Astrocyte (in vitro differentiated cells and primary cell): ENCODE measurements around the gene NOX3. TPM values are rescaled to one million over a fixed set of nuclear protein-coding genes. Genes with fewer than 3 reads are reported as not detected.

ENCODE experiments used
- DNase-seq: peaks from one replicate; pipeline ENCODE4 v3.0.0-alpha.2; 2010; ENCODE audit warnings: low read depth
- FAIRE-seq: peaks from 2 replicates; lab custom pipeline; 2011; peaks lifted over from hg19 to GRCh38; lab: Jason Lieb, UNC
- H2AFZ ChIP-seq: 2 replicates; pipeline ENCODE4 v1.6.0; 2012; ENCODE audit warnings: low read depth, low read length, inconsistent platforms
- H3K27ac ChIP-seq: 2 replicates; pipeline ENCODE4 v1.5.1; 2011; ENCODE audit warnings: low read depth, low read length, inconsistent platforms
- H3K27me3 ChIP-seq: 2 replicates; pipeline ENCODE4 v1.6.0; 2011; ENCODE audit warnings: low read length, inconsistent platforms; ENCODE audit not compliant: insufficient read depth
- H3K36me3 ChIP-seq: 2 replicates; pipeline ENCODE4 v1.5.1; 2011; ENCODE audit warnings: low read length, inconsistent platforms; ENCODE audit not compliant: insufficient read depth
- H3K4me1 ChIP-seq: 2 replicates; pipeline ENCODE4 v1.5.1; 2011; ENCODE audit warnings: low read length, inconsistent platforms; ENCODE audit not compliant: insufficient read depth
- H3K4me2 ChIP-seq: 2 replicates; pipeline ENCODE4 v1.6.0; 2012; ENCODE audit warnings: low read length, inconsistent platforms
- H3K4me3 ChIP-seq: 2 replicates; pipeline ENCODE4 v1.5.1; 2011; ENCODE audit warnings: low read depth, mild to moderate bottlenecking, low read length, inconsistent platforms; ENCODE audit not compliant: insufficient read depth
- H3K79me2 ChIP-seq: 2 replicates; pipeline ENCODE4 v1.6.0; 2012; ENCODE audit warnings: mild to moderate bottlenecking, low read length, inconsistent platforms; ENCODE audit not compliant: insufficient read depth
- H3K9ac ChIP-seq: 2 replicates; pipeline ENCODE4 v1.6.0; 2012; ENCODE audit warnings: mild to moderate bottlenecking, low read length, inconsistent platforms
- H3K9me3 ChIP-seq: 2 replicates; pipeline ENCODE4 v1.5.1; 2012; ENCODE audit warnings: low read depth, mild to moderate bottlenecking, low read length, inconsistent platforms; ENCODE audit not compliant: insufficient read depth
- H4K20me1 ChIP-seq: 2 replicates; pipeline ENCODE4 v1.6.0; 2012; ENCODE audit warnings: low read length, inconsistent platforms; ENCODE audit not compliant: insufficient read depth
- H3K27ac Mint-ChIP-seq: one replicate; pipeline ENCODE4 v1.8.0; 2021; ENCODE audit warnings: mild to moderate bottlenecking, mixed read lengths; ENCODE audit not compliant: unreplicated experiment
- H3K27me3 Mint-ChIP-seq: one replicate; pipeline ENCODE4 v1.8.0; 2021; ENCODE audit warnings: low read depth, mixed read lengths; ENCODE audit not compliant: unreplicated experiment
- H3K36me3 Mint-ChIP-seq: one replicate; pipeline ENCODE4 v1.8.0; 2021; ENCODE audit warnings: low read depth, mixed read lengths; ENCODE audit not compliant: unreplicated experiment
- H3K4me1 Mint-ChIP-seq: one replicate; pipeline ENCODE4 v1.8.0; 2021; ENCODE audit warnings: low read depth, mixed read lengths; ENCODE audit not compliant: unreplicated experiment
- H3K4me3 Mint-ChIP-seq: one replicate; pipeline ENCODE4 v1.8.0; 2021; ENCODE audit warnings: mild to moderate bottlenecking, moderate library complexity, mixed read lengths; ENCODE audit not compliant: unreplicated experiment
- H3K9me3 Mint-ChIP-seq: one replicate; pipeline ENCODE4 v1.8.0; 2021; ENCODE audit warnings: mild to moderate bottlenecking, mixed read lengths; ENCODE audit not compliant: unreplicated experiment
- EZH2 ChIP-seq: IDR thresholded peaks from 2 replicates; pipeline ENCODE4 v1.6.1; 2012; ENCODE audit warnings: mild to moderate bottlenecking, low read length, inconsistent platforms; ENCODE audit not compliant: insufficient read depth
- total RNA-seq: library from RNA; stranded (reverse); gene quantifications from 2 replicates; pipeline ENCODE4 v1.2.1, GENCODE V29; 2021
- TF ChIP-seq, protein P1 (sequence below): IDR thresholded peaks from 2 replicates; pipeline ENCODE4 v1.5.1; 2011; ENCODE audit warnings: low read depth, mild to moderate bottlenecking, inconsistent platforms, low read length, moderate library complexity; ENCODE audit not compliant: insufficient read depth

Gene NOX3
- total RNA-seq, 1 donor from 2014 or later, result 0.30 TPM

DNA sequence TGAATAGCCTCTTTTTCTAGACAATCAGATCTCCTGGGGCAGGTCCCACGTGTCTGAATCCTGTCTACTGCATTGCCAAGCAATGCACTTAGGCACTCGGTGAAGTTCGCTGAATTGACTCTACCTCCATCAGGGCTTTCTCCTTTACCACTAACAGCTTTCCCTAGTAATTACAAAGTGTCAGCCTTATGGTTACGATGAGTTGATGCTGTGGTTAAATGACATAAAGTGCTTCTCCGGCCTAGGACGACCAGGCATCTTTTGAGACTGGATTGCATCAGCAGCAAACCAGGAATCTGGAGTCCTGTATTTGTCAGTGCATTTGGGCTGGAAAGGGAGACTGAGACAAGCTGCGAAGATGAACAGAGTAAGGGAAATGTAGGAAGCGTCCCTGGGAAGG is 21.5 kb downstream of the NOX3 start:
- no peak overlapping the region for H3K4me3 ChIP-seq
- Mint-ChIP-seq H3K9me3 (no peaks in the 10 kb centered on the region), H3K27ac (peak overlapping the region; percentile 50), H3K4me3 (no peak overlapping the region), H3K27me3 (no peaks in the 10 kb centered on the region), H3K36me3 (no peaks in the 10 kb centered on the region), H3K4me1 (peaks cover 15% of the 10 kb centered on the region)
- H3K27ac ChIP-seq, result no peak overlapping the region
- TF ChIP-seq, protein P1, sequence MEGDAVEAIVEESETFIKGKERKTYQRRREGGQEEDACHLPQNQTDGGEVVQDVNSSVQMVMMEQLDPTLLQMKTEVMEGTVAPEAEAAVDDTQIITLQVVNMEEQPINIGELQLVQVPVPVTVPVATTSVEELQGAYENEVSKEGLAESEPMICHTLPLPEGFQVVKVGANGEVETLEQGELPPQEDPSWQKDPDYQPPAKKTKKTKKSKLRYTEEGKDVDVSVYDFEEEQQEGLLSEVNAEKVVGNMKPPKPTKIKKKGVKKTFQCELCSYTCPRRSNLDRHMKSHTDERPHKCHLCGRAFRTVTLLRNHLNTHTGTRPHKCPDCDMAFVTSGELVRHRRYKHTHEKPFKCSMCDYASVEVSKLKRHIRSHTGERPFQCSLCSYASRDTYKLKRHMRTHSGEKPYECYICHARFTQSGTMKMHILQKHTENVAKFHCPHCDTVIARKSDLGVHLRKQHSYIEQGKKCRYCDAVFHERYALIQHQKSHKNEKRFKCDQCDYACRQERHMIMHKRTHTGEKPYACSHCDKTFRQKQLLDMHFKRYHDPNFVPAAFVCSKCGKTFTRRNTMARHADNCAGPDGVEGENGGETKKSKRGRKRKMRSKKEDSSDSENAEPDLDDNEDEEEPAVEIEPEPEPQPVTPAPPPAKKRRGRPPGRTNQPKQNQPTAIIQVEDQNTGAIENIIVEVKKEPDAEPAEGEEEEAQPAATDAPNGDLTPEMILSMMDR, result no peak
- no peak for TF ChIP-seq EZH2
- no peaks in the 10 kb centered on the region for H3K79me2 ChIP-seq
- DNase-seq (no peak), FAIRE-seq (no peak)
- H3K9ac ChIP-seq, result no peak overlapping the region
- H3K36me3 ChIP-seq, result no peaks in the 10 kb centered on the region
- peaks cover 4% of the 10 kb centered on the region for H3K4me1 ChIP-seq
- H3K9me3 ChIP-seq, result no peaks in the 10 kb centered on the region
- no peak overlapping the region for H3K4me2 ChIP-seq
- no peak overlapping the region for H2AFZ ChIP-seq
- H3K27me3 ChIP-seq, result no peaks in the 10 kb centered on the region
- H4K20me1 ChIP-seq, result no peaks in the 10 kb centered on the region

DNA sequence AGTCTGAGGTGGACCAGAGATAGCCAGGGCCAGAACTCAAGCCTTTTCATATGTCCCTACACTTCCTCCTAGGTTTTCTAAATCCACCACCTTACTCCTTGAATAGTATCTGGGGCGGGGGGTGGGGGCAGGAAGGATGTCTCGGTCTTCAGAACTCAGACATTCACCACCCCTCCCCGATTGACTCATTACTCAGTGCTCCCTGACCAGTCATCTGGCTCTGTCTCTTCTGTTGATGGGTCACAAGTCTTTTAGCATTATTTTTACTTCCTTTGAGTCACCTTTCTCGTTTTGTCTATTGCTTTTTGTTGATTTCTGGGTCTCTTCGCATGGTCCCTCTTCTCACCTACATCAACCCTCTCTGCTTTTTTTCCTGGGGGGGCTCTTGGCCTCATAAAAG is 23.3 kb downstream of the NOX3 start:
- Histone ChIP-seq H3K4me2 (peak overlapping the region; percentile 40), H3K9ac (no peak overlapping the region), H3K27ac (no peak overlapping the region), H3K4me3 (no peak overlapping the region), H3K36me3 (no peaks in the 10 kb centered on the region), H3K4me1 (peaks cover 4% of the 10 kb centered on the region), H3K27me3 (no peaks in the 10 kb centered on the region), H3K9me3 (no peaks in the 10 kb centered on the region), H4K20me1 (no peaks in the 10 kb centered on the region), H3K79me2 (no peaks in the 10 kb centered on the region), H2AFZ (no peak overlapping the region)
- no peak overlapping the region for H3K27ac Mint-ChIP-seq
- FAIRE-seq, result no peak
- no peaks in the 10 kb centered on the region for H3K27me3 Mint-ChIP-seq
- H3K4me1 Mint-ChIP-seq, result peaks cover 11% of the 10 kb centered on the region
- TF ChIP-seq, protein P1, result no peak
- H3K36me3 Mint-ChIP-seq, result no peaks in the 10 kb centered on the region
- H3K4me3 Mint-ChIP-seq, result no peak overlapping the region
- no peak for DNase-seq
- H3K9me3 Mint-ChIP-seq, result no peaks in the 10 kb centered on the region

DNA sequence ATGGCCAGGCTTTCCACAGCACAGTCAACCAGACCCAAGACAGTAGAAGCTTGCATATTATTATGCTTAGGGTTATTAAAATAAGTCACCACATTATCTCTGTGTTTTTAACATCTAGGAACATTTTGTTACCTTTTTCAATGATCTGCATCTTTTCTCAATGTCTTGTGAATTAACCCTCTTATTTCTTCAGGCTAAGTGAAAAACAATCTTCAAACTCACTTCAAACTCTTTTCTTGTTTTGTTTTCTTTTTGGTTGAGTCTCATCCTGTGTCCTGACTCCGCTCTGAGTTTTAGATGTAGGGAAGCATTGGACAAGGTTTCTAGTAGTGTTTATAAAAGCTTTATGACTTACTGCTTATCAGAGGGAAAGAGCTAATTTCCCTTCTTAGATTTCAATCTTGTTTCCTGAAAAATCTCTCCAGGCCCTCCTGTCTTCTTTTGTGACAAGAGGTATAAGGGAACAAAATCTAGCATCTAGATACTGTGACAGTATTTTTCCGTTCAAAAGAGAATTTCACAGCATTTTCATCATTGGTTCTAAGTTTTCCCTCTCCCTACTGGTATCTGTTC is 26.2 kb downstream of the NOX3 start:
- no peaks in the 10 kb centered on the region for H3K36me3 ChIP-seq
- H4K20me1 ChIP-seq, result no peaks in the 10 kb centered on the region
- H3K9me3 Mint-ChIP-seq, result peaks cover 2% of the 10 kb centered on the region
- H3K9ac ChIP-seq, result no peak overlapping the region
- H3K27me3 ChIP-seq, result no peaks in the 10 kb centered on the region
- H3K4me1 ChIP-seq, result peaks cover 4% of the 10 kb centered on the region
- H3K27me3 Mint-ChIP-seq, result no peaks in the 10 kb centered on the region
- DNase-seq (no peak), FAIRE-seq (no peak)
- no peak overlapping the region for H3K4me3 ChIP-seq
- no peak overlapping the region for H3K27ac ChIP-seq
- no peaks in the 10 kb centered on the region for H3K9me3 ChIP-seq
- peaks cover 9% of the 10 kb centered on the region for H3K4me1 Mint-ChIP-seq
- H3K27ac Mint-ChIP-seq, result no peak overlapping the region
- no peak for TF ChIP-seq EZH2
- TF ChIP-seq, protein P1, result no peak
- H3K79me2 ChIP-seq, result no peaks in the 10 kb centered on the region
- H3K4me3 Mint-ChIP-seq, result no peak overlapping the region
- no peak overlapping the region for H2AFZ ChIP-seq
- H3K36me3 Mint-ChIP-seq, result no peaks in the 10 kb centered on the region
- H3K4me2 ChIP-seq, result no peak overlapping the region
